A673 (cell line): ENCODE results near the gene HDAC7. TPM values are rescaled to one million over a fixed set of nuclear protein-coding genes. Genes with fewer than 3 reads are reported as not detected.

Experiments
- BruUV-seq: library from RNA; stranded (reverse); fragments of 400-500 nt; replicated peaks from 2 replicates; lab custom pipeline; 2021; lab: Mats Ljungman, UMichigan
- CTCF ChIA-PET: fragments of 300-600 bp; sonication (Branson Sonifier 250); formaldehyde crosslinking; loops from one replicate; lab custom pipeline; 2022; ENCODE audit warnings: antibody characterized with exemption; lab: Charles Lee
- POLR2A ChIA-PET: fragments of 300-600 bp; sonication (Branson Sonifier 250); formaldehyde crosslinking; loops from one replicate; lab custom pipeline; 2022; ENCODE audit warnings: antibody characterized with exemption; ENCODE audit not compliant: low non-redundant PET; lab: Charles Lee
- DNase-seq: peaks from one replicate; pipeline ENCODE4 v3.0.0-alpha.2; 2015; ENCODE audit warnings: low spot score
- H3K27ac ChIP-seq: fragments of 200-600 bp; sonication (generic); 2 replicates; pipeline ENCODE4 v1.5.1; 2016; ENCODE audit warnings: mixed run types, low read depth, mild to moderate bottlenecking, mixed read lengths, antibody characterized with exemption, low read length; ENCODE audit not compliant: poor library complexity, severe bottlenecking
- H3K27me3 ChIP-seq: fragments of 200-600 bp; sonication (generic); replicated peaks from 2 replicates; pipeline ENCODE4 v1.6.1; 2017; ENCODE audit warnings: mixed run types, low read depth, mild to moderate bottlenecking, mixed read lengths, antibody characterized with exemption, low read length; ENCODE audit not compliant: insufficient read depth, poor library complexity
- H3K36me3 ChIP-seq: fragments of 200-600 bp; sonication (generic); 2 replicates; pipeline ENCODE4 v1.6.1; 2016; ENCODE audit warnings: mixed run types, mild to moderate bottlenecking, mixed read lengths, antibody characterized with exemption, low read length; ENCODE audit not compliant: insufficient read depth, poor library complexity, severe bottlenecking
- H3K4me1 ChIP-seq: fragments of 200-600 bp; sonication (generic); 2 replicates; pipeline ENCODE4 v1.6.1; 2017; ENCODE audit warnings: mixed run types, mild to moderate bottlenecking, mixed read lengths, antibody characterized with exemption, low read length; ENCODE audit not compliant: insufficient read depth, poor library complexity, severe bottlenecking
- H3K4me3 ChIP-seq: fragments of 200-600 bp; sonication (generic); 2 replicates; pipeline ENCODE4 v1.5.1; 2016; ENCODE audit warnings: low read depth, mixed run types, mild to moderate bottlenecking, mixed read lengths, low read length; ENCODE audit not compliant: poor library complexity, severe bottlenecking
- H3K9me3 ChIP-seq: fragments of 200-600 bp; sonication (generic); 2 replicates; pipeline ENCODE4 v1.6.1; 2016; ENCODE audit warnings: mixed run types, low read depth, mild to moderate bottlenecking, mixed read lengths, antibody characterized with exemption, low read length; ENCODE audit not compliant: poor library complexity, severe bottlenecking
- CTCF ChIP-seq: fragments of 300-800, 200-600 bp; sonication (generic); conservative IDR thresholded peaks from 2 replicates; pipeline ENCODE4 v1.5.1; 2017; ENCODE audit warnings: low read depth, mild to moderate bottlenecking, antibody characterized with exemption, low read length, moderate library complexity, mixed read lengths
- EZH2 ChIP-seq: fragments of 200-600 bp; sonication (generic); IDR thresholded peaks from 2 replicates; pipeline ENCODE4 v1.6.1; 2017; ENCODE audit warnings: borderline replicate concordance, low read depth, mild to moderate bottlenecking, mixed read lengths, antibody characterized with exemption, low read length; ENCODE audit not compliant: poor library complexity, severe bottlenecking
- intact Hi-C: fragments of 100-400 bp; cut with micrococcal nuclease; formaldehyde crosslinking; loops from one replicate; pipeline ENCODE4 v1.10.0; 2022; ENCODE audit not compliant: unreplicated experiment
- total RNA-seq: library from RNA; stranded (reverse); gene quantifications from 2 replicates; pipeline ENCODE4 v1.2.3, GENCODE V29; 2021

HDAC7 gene
- total RNA-seq, 1 experiment from 2014 or later: 58.9 TPM

- Histone ChIP-seq H3K36me3 (no peaks in the 10 kb centered on the region), H3K4me1 (no peaks in the 10 kb centered on the region), H3K4me3 (no peak overlapping the region), H3K9me3 (no peaks in the 10 kb centered on the region), H3K27me3 (no peaks in the 10 kb centered on the region), H3K27ac (no peak overlapping the region)
- DNase-seq: no peak
- intact Hi-C loops: no loop called here
- TF ChIP-seq EZH2 (no peak), CTCF (no peak)
- ChIA-PET CTCF (no interaction called here), POLR2A (no interaction called here)
- BruUV-seq: no TSS peak
Observed at GRCh38 chr12:47863467-47863866, 43.8 kb upstream of the HDAC7 start.

- ChIA-PET POLR2A (no interaction called here), CTCF (no interaction called here)
- Histone ChIP-seq H3K27ac (no peak overlapping the region), H3K27me3 (no peaks in the 10 kb centered on the region), H3K9me3 (no peaks in the 10 kb centered on the region), H3K4me3 (no peak overlapping the region), H3K4me1 (no peaks in the 10 kb centered on the region), H3K36me3 (no peaks in the 10 kb centered on the region)
- DNase-seq: no peak
- TF ChIP-seq CTCF (no peak), EZH2 (no peak)
- intact Hi-C loops: no loop called here
- no TSS peak for BruUV-seq
Observed at GRCh38 chr12:47862881-47863280, 43.2 kb upstream of the HDAC7 start.

- Histone ChIP-seq H3K9me3 (no peaks in the 10 kb centered on the region), H3K4me1 (no peaks in the 10 kb centered on the region), H3K36me3 (no peaks in the 10 kb centered on the region), H3K27me3 (no peaks in the 10 kb centered on the region), H3K27ac (no peak overlapping the region), H3K4me3 (no peak overlapping the region)
- BruUV-seq: no TSS peak
- CTCF ChIA-PET: interaction anchor here (0.6 kb wide), 1 partner anchor 113 kb away, joined by 3 read pairs; no protein-coding TSS in a partner anchor
- TF ChIP-seq EZH2 (no peak), CTCF (no peak)
- intact Hi-C loops: no loop called here
- POLR2A ChIA-PET: no interaction called here
- no peak for DNase-seq
Observed at GRCh38 chr12:47862167-47862750, 42.6 kb upstream of the HDAC7 start.
